ENCODE measurements around the gene ZNF765.
"Not testable (repeated sequence)": the region's sequence is repeated elsewhere in the genome, so short reads cannot be mapped to it uniquely, and the experiment has no call there.

- not testable (repeated sequence) for TF ChIP-seq ZNF138 (tag by site-specific recombination; IDR thresholded peaks at IDR 0.05; ENCODE audit: borderline replicate concordance); CTCF (tag by site-specific recombination; IDR thresholded peaks at IDR 0.05); ZNF24 (tag by site-specific recombination; IDR thresholded peaks at IDR 0.05); ZXDB (tag by site-specific recombination; IDR thresholded peaks at IDR 0.05); ZBTB26 (tag by site-specific recombination; optimal IDR thresholded peaks at IDR 0.05); ZNF423 (tag by site-specific recombination; IDR thresholded peaks at IDR 0.05); ZNF449 (tag by site-specific recombination; IDR thresholded peaks at IDR 0.05); ZBTB8A (tag by site-specific recombination; IDR thresholded peaks at IDR 0.05); ZBTB11 (tag by site-specific recombination; conservative IDR thresholded peaks at IDR 0.05; ENCODE audit: low read depth); YY1 (tag by site-specific recombination; IDR thresholded peaks at IDR 0.05); ZNF239 (tag by site-specific recombination; IDR thresholded peaks at IDR 0.05)
- TF ChIP-seq, protein P1, sequence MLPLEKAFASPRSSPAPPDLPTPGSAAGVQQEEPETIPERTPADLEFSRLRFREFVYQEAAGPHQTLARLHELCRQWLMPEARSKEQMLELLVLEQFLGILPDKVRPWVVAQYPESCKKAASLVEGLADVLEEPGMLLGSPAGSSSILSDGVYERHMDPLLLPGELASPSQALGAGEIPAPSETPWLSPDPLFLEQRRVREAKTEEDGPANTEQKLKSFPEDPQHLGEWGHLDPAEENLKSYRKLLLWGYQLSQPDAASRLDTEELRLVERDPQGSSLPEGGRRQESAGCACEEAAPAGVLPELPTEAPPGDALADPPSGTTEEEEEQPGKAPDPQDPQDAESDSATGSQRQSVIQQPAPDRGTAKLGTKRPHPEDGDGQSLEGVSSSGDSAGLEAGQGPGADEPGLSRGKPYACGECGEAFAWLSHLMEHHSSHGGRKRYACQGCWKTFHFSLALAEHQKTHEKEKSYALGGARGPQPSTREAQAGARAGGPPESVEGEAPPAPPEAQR (tag by site-specific recombination; IDR thresholded peaks at IDR 0.05) = not testable (repeated sequence)
Measured at GRCh38 chr19:53475470-53475869, 80.5 kb downstream of the ZNF765 start.

Measured in HEK293 (cell line).